ENCODE data around the gene TCHH. TPM values are rescaled to one million over a fixed set of nuclear protein-coding genes. Genes with fewer than 3 reads are reported as not detected.

Gene TCHH
- total RNA-seq, 2 donors from 2014 or later = not detected

- Histone ChIP-seq H3K4me3 (no peak overlapping the region), H3K9me3 (no peaks in the 10 kb centered on the region), H3K27ac (no peak overlapping the region), H3K4me1 (no peaks in the 10 kb centered on the region), H3K36me3 (no peaks in the 10 kb centered on the region), H3K27me3 (no peaks in the 10 kb centered on the region), H3K9ac (ENCODE audit: low read depth in 2 of 2, low read length in 2 of 2) (no peak overlapping the region)
- intact Hi-C loops (cut with DNase I) = no loop called here
- DNase-seq = no peak
- TF ChIP-seq CTCF (IDR thresholded peaks at IDR 0.05) = no peak
Measured at GRCh38 chr1:152071123-152071522, 44.1 kb downstream of the TCHH start.

- H3K9ac ChIP-seq (ENCODE audit: low read depth in 2 of 2, low read length in 2 of 2) = no peak overlapping the region
- H3K9me3 ChIP-seq = no peaks in the 10 kb centered on the region
- intact Hi-C loops (cut with DNase I) = no loop called here
- TF ChIP-seq CTCF (IDR thresholded peaks at IDR 0.05) = no peak
- H3K4me1 ChIP-seq = no peaks in the 10 kb centered on the region
- H3K27ac ChIP-seq = no peak overlapping the region
- H3K4me3 ChIP-seq = no peak overlapping the region
- no peaks in the 10 kb centered on the region for H3K27me3 ChIP-seq
- no peak for DNase-seq
- no peaks in the 10 kb centered on the region for H3K36me3 ChIP-seq
Measured at GRCh38 chr1:152067929-152068328, 47.3 kb downstream of the TCHH start.

GRCh38 chr1:152067150-152067549, 48.1 kb downstream of the TCHH start:
- no peak overlapping the region for H3K4me3 ChIP-seq
- no peak overlapping the region for H3K27ac ChIP-seq
- no peaks in the 10 kb centered on the region for H3K27me3 ChIP-seq
- DNase-seq = no peak
- H3K9ac ChIP-seq (ENCODE audit: low read depth in 2 of 2, low read length in 2 of 2) = no peak overlapping the region
- H3K9me3 ChIP-seq = no peaks in the 10 kb centered on the region
- H3K4me1 ChIP-seq = no peaks in the 10 kb centered on the region
- TF ChIP-seq CTCF (IDR thresholded peaks at IDR 0.05) = no peak
- H3K36me3 ChIP-seq = no peaks in the 10 kb centered on the region
- intact Hi-C loops (cut with DNase I) = no loop called here

- Histone ChIP-seq H3K27me3 (no peaks in the 10 kb centered on the region), H3K36me3 (no peaks in the 10 kb centered on the region), H3K9me3 (no peaks in the 10 kb centered on the region), H3K4me3 (no peak overlapping the region), H3K4me1 (no peaks in the 10 kb centered on the region), H3K9ac (ENCODE audit: low read depth in 2 of 2, low read length in 2 of 2) (no peak overlapping the region), H3K27ac (no peak overlapping the region)
- DNase-seq = no peak
- TF ChIP-seq CTCF (IDR thresholded peaks at IDR 0.05) = no peak
- intact Hi-C loops (cut with DNase I) = no loop called here
Measured at GRCh38 chr1:152061952-152062351, 53.3 kb downstream of the TCHH start.

Other genes with a start within 250 kb of the TCHH start
- gene THEM4, start 205.9 kb downstream of the TCHH start, total RNA-seq = 1 to 10 TPM; 6.6 to 7.7 TPM
- gene S100A10, start 121.6 kb downstream of the TCHH start, total RNA-seq = 1,000 to 10,000 TPM; 1,313 to 1,485 TPM
- gene S100A11, start 78.4 kb downstream of the TCHH start, total RNA-seq = 100 to 1,000 TPM; 194 to 260 TPM
- not detected for gene TCHHL1, start 26.4 kb downstream of the TCHH start, total RNA-seq
- not detected for gene RPTN, start 43.8 kb upstream of the TCHH start, total RNA-seq
- not detected for gene HRNR, start 108.7 kb upstream of the TCHH start, total RNA-seq
- not detected for gene FLG, start 209.8 kb upstream of the TCHH start, total RNA-seq
- gene FLG2, start 244.6 kb upstream of the TCHH start, total RNA-seq = not detected

All from colonic mucosa (tissue), 4 donors.